ENCODE data around the gene TMEM242. TPM values are rescaled to one million over a fixed set of nuclear protein-coding genes. Genes with fewer than 3 reads are reported as not detected.

The TMEM242 gene
- total and polyA plus RNA-seq, 2 of the 13 experiments (the other 11 are each of a cell fraction or from before 2014, with no cell fraction given), result 5.6 to 11.1 TPM

DNA sequence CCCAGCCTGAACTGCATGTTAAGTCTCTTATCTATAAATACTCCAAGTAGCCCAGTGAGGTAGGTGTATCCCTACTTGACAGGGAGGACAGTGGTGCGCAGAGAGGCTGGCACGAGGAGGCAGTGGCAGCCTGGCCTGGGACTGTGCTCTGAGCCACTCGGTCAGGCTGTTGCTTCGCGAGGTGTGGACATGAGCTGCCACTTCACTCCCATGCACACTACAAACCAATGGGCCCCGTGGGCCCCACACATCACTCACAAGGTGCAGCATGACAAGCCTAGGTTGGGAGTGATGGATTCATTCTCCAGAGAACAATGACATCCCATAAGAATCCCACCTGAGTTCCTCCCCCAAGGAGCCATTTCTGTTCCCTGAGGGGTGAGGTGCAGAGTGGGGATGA, 54.9 kb downstream of the TMEM242 start:
- Histone ChIP-seq H2AFZ (ENCODE audit: low read length) (no peak overlapping the region), H3K4me1 (ENCODE audit: insufficient read depth, low read length) (peaks cover 26% of the 10 kb centered on the region), H3K9ac (ENCODE audit: insufficient read depth, low read depth, low read length) (no peak overlapping the region), H3K4me2 (ENCODE audit: low read depth, low read length) (no peak overlapping the region), H3K79me2 (ENCODE audit: insufficient read depth, low read length) (no peaks in the 10 kb centered on the region), H3K9me3 (ENCODE audit: low read length) (no peaks in the 10 kb centered on the region), H3K4me3 (replicated peaks in 1 of 3; ENCODE audit: insufficient read depth in 1 of 3, low read depth in 2 of 3, low read length in 3 of 3) (no peak overlapping the region), H3K27ac (ENCODE audit: extremely low read length, insufficient read depth, low read length) (no peak overlapping the region), H3K36me3 (replicated peaks in 1 of 2; ENCODE audit: control insufficient read depth in 1 of 2, insufficient read depth in 2 of 2, low read length in 2 of 2) (no peaks in the 10 kb centered on the region), H4K20me1 (ENCODE audit: insufficient read depth, low read length) (no peaks in the 10 kb centered on the region), H3K27me3 (ENCODE audit: control insufficient read depth in 1 of 2, insufficient read depth in 2 of 2, low read length in 2 of 2) (peaks cover 8 to 59% of the 10 kb centered on the region in 2 experiments; a peak in 4 of 5 replicates)
- CTCF ChIA-PET (ENCODE audit: low intra/inter-chr PET ratio, low total read pairs), result no interaction called here
- FAIRE-seq (no peak), ATAC-seq (no peak), DNase-seq (ENCODE audit: low spot score) (no peak)
- TF ChIP-seq EED (CRISPR knock-in tag; IDR thresholded peaks at IDR 0.05), result 0 out of 2 replicates have a peak, but pooled peaks have one; percentile 30
- no peak for TF ChIP-seq PITX1 (CRISPR knock-in tag; IDR thresholded peaks at IDR 0.05)
- in situ Hi-C loops (cut with HindIII; ENCODE audit: extremely low pct_ligation_motif_present, low pct_unique_long_range_greater_than_20kb), result no loop called here
- 71% methylated on average over 5 of the region's 6 CpGs for WGBS (ENCODE audit: low lambda C conversion rate)
- BruUV-seq (replicated peaks), result no TSS peak
- POLR2A ChIA-PET, result no interaction called here
- intact Hi-C loops (cut with micrococcal nuclease; ENCODE audit: unreplicated experiment), result no loop called here

DNA sequence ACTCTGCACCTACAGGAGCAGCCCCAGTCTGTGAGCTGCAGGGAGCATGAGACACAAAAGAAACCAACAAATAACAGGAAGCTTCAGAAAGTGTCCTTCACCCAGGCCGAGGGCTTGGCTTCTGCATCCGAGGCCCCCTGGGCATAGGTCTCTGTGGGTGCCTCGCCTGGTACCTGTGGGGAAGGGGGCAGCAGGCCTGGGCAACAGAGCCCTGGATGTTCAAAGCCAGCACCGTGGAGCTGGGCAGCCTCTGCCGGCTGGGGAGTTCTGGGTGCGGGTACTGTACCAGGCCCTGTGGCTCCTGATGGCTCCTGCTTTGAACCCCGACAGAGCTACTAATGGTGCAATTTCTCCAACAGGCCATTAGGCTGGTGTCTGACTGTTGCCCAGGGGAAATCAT, 55.7 kb downstream of the TMEM242 start:
- no peak overlapping the region for H3K27ac ChIP-seq (ENCODE audit: extremely low read length, insufficient read depth, low read length)

More for the DNA sequence above, 55.7 kb downstream of the TMEM242 start:
- no peaks in the 10 kb centered on the region for H3K36me3 ChIP-seq (replicated peaks in 1 of 2; ENCODE audit: control insufficient read depth in 1 of 2, insufficient read depth in 2 of 2, low read length in 2 of 2)
- TF ChIP-seq, protein P1, sequence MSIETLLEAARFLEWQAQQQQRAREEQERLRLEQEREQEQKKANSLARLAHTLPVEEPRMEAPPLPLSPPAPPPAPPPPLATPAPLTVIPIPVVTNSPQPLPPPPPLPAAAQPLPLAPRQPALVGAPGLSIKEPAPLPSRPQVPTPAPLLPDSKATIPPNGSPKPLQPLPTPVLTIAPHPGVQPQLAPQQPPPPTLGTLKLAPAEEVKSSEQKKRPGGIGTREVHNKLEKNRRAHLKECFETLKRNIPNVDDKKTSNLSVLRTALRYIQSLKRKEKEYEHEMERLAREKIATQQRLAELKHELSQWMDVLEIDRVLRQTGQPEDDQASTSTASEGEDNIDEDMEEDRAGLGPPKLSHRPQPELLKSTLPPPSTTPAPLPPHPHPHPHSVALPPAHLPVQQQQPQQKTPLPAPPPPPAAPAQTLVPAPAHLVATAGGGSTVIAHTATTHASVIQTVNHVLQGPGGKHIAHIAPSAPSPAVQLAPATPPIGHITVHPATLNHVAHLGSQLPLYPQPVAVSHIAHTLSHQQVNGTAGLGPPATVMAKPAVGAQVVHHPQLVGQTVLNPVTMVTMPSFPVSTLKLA (IDR thresholded peaks at IDR 0.05), result no peak
- TF ChIP-seq ZKSCAN1 (IDR thresholded peaks at IDR 0.05; ENCODE audit: low read length) (no peak), ZNF12 (CRISPR knock-in tag; IDR thresholded peaks at IDR 0.05) (no peak), KLF16 (CRISPR knock-in tag; IDR thresholded peaks at IDR 0.05) (no peak), ERF (CRISPR knock-in tag; IDR thresholded peaks at IDR 0.05) (no peak), SMYD3 (CRISPR knock-in tag; IDR thresholded peaks at IDR 0.05) (no peak)
- TF ChIP-seq, protein P2, sequence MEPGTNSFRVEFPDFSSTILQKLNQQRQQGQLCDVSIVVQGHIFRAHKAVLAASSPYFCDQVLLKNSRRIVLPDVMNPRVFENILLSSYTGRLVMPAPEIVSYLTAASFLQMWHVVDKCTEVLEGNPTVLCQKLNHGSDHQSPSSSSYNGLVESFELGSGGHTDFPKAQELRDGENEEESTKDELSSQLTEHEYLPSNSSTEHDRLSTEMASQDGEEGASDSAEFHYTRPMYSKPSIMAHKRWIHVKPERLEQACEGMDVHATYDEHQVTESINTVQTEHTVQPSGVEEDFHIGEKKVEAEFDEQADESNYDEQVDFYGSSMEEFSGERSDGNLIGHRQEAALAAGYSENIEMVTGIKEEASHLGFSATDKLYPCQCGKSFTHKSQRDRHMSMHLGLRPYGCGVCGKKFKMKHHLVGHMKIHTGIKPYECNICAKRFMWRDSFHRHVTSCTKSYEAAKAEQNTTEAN (CRISPR knock-in tag; conservative IDR thresholded peaks at IDR 0.05), result no peak
- TF ChIP-seq, protein P3, sequence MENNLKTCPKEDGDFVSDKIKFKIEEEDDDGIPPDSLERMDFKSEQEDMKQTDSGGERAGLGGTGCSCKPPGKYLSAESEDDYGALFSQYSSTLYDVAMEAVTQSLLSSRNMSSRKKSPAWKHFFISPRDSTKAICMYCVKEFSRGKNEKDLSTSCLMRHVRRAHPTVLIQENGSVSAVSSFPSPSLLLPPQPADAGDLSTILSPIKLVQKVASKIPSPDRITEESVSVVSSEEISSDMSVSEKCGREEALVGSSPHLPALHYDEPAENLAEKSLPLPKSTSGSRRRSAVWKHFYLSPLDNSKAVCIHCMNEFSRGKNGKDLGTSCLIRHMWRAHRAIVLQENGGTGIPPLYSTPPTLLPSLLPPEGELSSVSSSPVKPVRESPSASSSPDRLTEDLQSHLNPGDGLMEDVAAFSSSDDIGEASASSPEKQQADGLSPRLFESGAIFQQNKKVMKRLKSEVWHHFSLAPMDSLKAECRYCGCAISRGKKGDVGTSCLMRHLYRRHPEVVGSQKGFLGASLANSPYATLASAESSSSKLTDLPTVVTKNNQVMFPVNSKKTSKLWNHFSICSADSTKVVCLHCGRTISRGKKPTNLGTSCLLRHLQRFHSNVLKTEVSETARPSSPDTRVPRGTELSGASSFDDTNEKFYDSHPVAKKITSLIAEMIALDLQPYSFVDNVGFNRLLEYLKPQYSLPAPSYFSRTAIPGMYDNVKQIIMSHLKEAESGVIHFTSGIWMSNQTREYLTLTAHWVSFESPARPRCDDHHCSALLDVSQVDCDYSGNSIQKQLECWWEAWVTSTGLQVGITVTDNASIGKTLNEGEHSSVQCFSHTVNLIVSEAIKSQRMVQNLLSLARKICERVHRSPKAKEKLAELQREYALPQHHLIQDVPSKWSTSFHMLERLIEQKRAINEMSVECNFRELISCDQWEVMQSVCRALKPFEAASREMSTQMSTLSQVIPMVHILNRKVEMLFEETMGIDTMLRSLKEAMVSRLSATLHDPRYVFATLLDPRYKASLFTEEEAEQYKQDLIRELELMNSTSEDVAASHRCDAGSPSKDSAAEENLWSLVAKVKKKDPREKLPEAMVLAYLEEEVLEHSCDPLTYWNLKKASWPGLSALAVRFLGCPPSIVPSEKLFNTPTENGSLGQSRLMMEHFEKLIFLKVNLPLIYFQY (CRISPR knock-in tag; IDR thresholded peaks at IDR 0.05; ENCODE audit: borderline replicate concordance), result no peak
- TF ChIP-seq, protein P4, sequence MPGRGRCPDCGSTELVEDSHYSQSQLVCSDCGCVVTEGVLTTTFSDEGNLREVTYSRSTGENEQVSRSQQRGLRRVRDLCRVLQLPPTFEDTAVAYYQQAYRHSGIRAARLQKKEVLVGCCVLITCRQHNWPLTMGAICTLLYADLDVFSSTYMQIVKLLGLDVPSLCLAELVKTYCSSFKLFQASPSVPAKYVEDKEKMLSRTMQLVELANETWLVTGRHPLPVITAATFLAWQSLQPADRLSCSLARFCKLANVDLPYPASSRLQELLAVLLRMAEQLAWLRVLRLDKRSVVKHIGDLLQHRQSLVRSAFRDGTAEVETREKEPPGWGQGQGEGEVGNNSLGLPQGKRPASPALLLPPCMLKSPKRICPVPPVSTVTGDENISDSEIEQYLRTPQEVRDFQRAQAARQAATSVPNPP (CRISPR knock-in tag; IDR thresholded peaks at IDR 0.05), result no peak
- H3K4me2 ChIP-seq (ENCODE audit: low read depth, low read length), result no peak overlapping the region
- no peak for FAIRE-seq
- WGBS (ENCODE audit: low lambda C conversion rate), result 33% methylated on average over 3 of the region's 7 CpGs
- BruUV-seq (replicated peaks), result no TSS peak
- peaks cover 8 to 59% of the 10 kb centered on the region in 2 experiments; a peak in 4 of 5 replicates for H3K27me3 ChIP-seq (ENCODE audit: control insufficient read depth in 1 of 2, insufficient read depth in 2 of 2, low read length in 2 of 2)
- in situ Hi-C loops (cut with HindIII; ENCODE audit: extremely low pct_ligation_motif_present, low pct_unique_long_range_greater_than_20kb) (no loop called here), intact Hi-C loops (cut with micrococcal nuclease; ENCODE audit: unreplicated experiment) (no loop called here)
- H3K9me3 ChIP-seq (ENCODE audit: low read length), result no peaks in the 10 kb centered on the region
- H4K20me1 ChIP-seq (ENCODE audit: insufficient read depth, low read length), result no peaks in the 10 kb centered on the region
- peaks cover 21% of the 10 kb centered on the region for H3K4me1 ChIP-seq (ENCODE audit: insufficient read depth, low read length)
- H3K79me2 ChIP-seq (ENCODE audit: insufficient read depth, low read length), result no peaks in the 10 kb centered on the region
- H2AFZ ChIP-seq (ENCODE audit: low read length), result no peak overlapping the region
- H3K4me3 ChIP-seq (replicated peaks in 1 of 3; ENCODE audit: insufficient read depth in 1 of 3, low read depth in 2 of 3, low read length in 3 of 3), result no peak overlapping the region
- DNase-seq (ENCODE audit: low spot score), result no peak
- ATAC-seq, result no peak; the same call in 2 of the 3 replicates
- H3K9ac ChIP-seq (ENCODE audit: insufficient read depth, low read depth, low read length), result no peak overlapping the region
- ChIA-PET POLR2A (no interaction called here), CTCF (ENCODE audit: low intra/inter-chr PET ratio, low total read pairs) (no interaction called here)
